C1 segment of cervical spinal cord (tissue), 14 donors: ENCODE measurements around the gene TNFSF8.

ENCODE experiments used
- DNase-seq, 14 donors: peaks; one replicate each; lab custom pipeline; 2025; lab: John Stamatoyannopoulos, UW

Gene TNFSF8

GRCh38 chr9:114936581-114936980 is 6.2 kb upstream of the TNFSF8 start:
- no peak for DNase-seq

DNA sequence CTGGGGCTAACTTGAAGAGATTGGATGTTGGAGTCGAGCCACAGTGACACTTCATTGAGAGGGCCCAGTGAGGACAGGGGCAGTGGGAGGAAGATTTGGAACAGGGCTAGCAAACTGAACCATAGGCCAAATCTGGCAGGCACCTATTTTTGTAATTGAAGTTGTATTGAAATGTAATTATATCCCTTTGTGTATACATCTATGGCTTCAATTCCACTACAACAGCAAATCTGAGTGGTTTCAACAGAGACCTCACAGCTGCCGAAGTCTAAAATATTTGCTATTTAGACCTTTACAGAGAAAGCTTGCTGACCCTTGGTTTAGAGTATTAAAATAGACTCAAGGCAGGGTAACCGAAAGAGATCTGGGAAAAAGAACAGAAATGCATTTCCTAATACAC is 4.7 kb upstream of the TNFSF8 start:
- DNase-seq, result no peak

GRCh38 chr9:114932502-114932901 is 2.1 kb upstream of the TNFSF8 start:
- no peak for DNase-seq

DNA sequence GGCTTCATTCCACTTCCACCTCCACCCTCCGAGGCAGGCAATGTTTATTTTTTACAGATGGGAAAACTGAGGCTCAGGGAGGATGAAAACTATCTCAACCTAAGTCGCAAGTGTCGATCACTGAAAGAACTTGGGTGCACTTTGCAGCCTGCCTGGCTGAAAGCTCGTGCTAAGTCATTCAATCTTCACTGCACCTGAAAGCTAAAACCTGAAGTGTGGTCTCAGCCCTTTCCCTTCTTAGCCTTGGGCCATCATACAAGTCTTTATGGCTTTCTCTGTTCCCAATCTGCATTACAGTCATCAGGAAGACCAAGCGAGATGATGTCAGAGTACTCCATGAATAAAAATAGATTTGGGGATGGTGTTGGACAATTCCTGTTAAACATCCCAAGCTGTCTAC is 1.0 kb upstream of the TNFSF8 start:
- no peak for DNase-seq

- DNase-seq, result no peak
These were observed 1.2 kb downstream of the TNFSF8 start for GRCh38 chr9:114929201-114929600.

- no peak for DNase-seq
These were observed 1.7 kb downstream of the TNFSF8 start for GRCh38 chr9:114928671-114929070.

DNA sequence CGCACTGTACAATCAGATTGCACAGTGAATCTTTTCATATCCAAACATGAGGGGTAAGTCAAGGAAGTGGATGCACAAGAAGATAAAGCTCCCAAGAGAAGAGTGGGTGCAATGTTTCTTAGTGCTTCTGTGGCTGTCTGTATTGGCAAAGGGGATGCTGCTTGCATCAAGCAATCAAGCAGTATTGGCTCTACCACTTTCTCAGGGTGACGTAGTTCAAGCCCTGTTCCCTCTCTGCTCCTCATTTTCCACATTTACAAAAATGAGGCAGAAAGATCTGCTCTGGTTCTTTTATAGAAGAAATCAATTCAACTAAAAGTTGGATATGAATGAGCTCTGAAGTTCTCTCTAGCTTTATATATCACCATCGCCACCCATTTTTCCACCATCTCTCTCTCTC is 2.3 kb downstream of the TNFSF8 start:
- no peak for DNase-seq

DNA sequence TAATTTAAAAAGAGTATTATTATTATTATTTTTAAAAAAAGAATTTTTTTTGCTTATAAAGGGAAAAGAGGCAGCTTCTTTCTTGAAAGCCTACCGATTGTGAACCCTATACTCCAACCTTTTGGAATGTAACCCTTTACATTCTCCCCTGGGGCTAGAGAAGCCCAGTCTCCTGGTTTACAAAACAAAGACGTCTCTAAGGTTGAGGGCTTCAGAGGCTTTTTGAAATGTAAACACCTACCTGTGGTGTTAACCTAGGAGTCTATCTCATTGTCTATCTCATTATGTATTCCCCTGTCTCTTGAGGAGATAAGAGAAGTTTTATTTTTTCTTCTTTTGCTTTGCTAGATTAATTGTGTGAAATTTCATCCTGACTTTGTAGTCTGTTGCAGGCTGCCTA is 4.7 kb downstream of the TNFSF8 start:
- DNase-seq, result no peak

DNA sequence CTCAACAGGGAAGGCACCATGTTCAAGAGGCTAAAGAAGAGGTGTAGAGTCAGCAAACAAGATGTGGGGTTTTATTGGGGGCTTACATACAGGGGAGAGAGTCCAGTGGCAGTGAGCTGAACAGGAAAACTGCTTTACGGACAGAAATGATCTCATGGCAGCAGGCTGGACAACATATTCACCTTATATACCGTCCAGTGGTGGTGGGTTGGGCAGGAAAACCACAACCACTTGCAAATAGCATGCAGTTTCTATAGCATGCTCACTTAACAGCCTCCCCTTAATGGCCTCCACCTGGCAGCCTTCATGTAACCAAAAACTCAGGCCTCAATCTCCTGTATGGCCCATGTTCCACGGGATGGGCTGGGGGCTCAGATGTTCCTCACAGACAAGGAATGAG is 5.4 kb downstream of the TNFSF8 start:
- DNase-seq, result no peak

DNA sequence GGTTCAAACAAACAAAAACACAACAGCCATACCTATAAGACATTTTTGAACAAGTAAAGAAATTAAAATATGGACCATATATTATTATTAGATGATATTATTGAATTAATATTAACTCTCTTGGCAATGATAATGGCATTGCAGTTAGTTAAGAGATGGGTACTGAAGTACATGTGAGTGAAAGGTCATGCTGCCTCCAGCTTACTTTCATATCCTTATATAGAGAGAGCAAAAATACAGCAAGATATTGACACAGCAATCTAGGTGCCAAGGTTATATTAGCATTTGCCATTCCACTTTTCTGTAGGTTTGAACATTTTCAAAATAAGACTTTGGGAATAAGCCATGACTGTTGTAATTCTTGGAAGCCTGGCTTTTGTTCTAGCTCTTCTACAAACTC is 6.1 kb downstream of the TNFSF8 start:
- no peak for DNase-seq

DNA sequence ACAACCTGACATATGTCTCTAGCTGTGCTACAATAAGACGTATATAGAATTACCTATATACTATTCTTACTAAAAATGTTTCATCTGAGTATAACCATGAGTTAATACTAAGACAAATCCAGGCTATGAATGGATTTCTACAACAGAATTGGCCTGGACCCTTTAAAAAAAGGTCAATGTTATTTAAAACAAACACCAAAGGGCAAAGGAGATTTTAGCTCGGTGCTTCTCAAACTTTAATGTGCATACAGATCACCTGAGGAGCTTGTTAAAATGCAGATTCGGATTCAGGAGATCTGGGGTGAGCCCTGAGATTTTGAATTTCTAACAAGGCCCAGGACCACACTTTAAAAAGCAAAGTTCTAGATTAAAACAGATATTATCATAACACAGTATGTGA is 6.5 kb downstream of the TNFSF8 start:
- DNase-seq, result no peak

- DNase-seq, result no peak
These were observed 9.2 kb downstream of the TNFSF8 start for GRCh38 chr9:114921171-114921570.

GRCh38 chr9:114919611-114920010 is 10.8 kb downstream of the TNFSF8 start:
- DNase-seq, result no peak

DNA sequence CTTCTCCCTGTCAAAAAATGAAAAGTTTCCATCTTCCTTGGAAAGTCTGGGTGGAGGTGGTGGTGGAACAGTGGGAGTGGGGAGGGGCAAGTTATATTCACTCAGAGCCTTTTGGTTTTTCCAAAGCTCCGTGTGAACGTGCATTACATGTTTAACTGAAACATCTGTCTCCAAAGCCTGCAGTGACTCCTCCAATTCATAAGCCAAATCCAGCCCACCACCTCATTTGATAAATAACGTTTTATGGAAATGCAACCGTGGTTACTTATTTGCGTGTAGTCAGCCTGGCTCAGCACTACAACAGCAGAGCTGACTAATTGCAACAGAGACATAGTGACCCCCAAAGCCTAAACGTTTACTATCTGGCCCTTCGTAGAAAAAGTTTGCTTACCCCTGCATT is 13.9 kb downstream of the TNFSF8 start:
- DNase-seq, result no peak

GRCh38 chr9:114914139-114914538 is 16.3 kb downstream of the TNFSF8 start:
- no peak for DNase-seq

DNA sequence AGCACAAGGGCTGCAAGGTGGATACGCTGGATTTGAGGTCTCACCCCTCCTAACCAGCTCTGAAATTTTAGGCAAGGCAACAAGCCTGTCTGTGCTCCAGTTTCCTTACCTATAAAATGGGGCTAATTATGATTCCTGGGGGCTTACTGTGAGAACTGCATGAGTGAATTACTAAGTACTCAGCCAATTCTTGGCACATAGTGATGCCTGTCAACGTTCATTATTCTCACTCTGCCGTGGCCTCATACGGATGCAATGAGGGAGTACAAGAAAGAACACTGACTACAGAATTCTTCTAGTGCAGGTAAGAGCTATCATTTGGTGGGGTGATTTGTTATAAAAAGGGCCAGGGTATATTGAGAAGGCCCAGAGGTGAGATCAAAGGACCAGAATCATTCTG is 16.7 kb downstream of the TNFSF8 start:
- no peak for DNase-seq

DNA sequence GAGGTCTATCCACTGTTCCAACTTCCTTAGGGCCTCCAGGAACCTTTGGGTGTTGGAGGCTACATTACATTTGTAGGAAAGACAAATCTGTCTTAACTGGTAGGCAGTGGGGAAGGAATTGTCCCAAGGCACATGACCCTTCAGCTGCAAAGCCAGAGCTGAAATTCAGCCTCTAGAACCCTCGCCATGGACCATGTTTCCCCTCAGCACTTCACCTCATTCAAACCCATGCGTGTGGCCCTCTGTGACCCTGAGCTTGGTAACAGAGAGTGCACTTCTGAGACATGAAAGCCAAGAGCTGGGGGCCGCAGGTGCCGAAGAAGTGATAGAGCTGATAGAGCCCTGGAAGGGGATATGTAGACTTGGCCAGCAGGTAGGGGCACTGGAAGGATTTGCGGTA is 17.2 kb downstream of the TNFSF8 start:
- no peak for DNase-seq

- DNase-seq, result peak in 2 of 14 donors; percentile 19 to 29
These were observed 19.1 kb downstream of the TNFSF8 start for GRCh38 chr9:114911167-114911821.

DNA sequence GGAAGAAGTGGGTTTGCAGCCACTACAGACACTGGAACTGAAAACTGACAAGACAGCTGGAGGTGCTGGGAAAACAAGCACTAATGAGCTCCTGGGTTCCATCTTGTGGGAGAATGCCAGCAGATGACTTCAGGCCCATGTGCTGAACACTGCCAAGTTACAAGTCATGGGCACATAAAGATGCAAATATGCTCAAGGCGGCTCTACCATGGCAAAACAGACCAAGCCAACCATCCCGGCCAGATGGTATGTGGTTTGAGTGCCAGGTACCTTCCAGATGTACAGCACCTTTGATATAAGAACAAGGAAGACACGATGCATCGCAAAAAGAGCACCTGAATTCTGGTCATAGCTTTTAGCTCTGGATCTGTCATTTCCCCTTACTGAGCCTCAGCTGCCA is 19.9 kb downstream of the TNFSF8 start:
- peak in 1 of 14 donors; percentile 2 for DNase-seq

DNA sequence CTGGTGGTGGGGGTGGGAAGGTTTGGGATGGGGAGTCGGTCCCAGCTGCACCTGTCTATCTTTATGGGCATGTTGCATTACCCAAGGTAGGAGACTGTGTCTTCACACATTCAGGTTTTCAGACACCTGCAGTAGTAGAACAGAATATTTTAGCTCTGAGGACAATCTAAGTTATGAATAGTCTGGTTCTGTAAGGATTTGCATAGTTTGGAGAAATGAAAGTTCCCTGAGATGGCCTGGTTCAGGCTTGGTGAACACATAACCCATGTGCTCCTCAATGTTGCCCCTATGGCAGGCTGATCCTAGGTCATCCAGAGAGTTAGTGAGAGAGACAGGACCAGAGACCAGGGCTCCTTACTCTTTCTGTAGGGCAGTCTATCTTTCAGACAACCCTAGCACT is 20.7 kb downstream of the TNFSF8 start:
- DNase-seq, result no peak

GRCh38 chr9:114908805-114909448 is 21.5 kb downstream of the TNFSF8 start:
- DNase-seq, result no peak

- no peak for DNase-seq
These were observed 22.2 kb downstream of the TNFSF8 start for GRCh38 chr9:114908104-114908622.

DNA sequence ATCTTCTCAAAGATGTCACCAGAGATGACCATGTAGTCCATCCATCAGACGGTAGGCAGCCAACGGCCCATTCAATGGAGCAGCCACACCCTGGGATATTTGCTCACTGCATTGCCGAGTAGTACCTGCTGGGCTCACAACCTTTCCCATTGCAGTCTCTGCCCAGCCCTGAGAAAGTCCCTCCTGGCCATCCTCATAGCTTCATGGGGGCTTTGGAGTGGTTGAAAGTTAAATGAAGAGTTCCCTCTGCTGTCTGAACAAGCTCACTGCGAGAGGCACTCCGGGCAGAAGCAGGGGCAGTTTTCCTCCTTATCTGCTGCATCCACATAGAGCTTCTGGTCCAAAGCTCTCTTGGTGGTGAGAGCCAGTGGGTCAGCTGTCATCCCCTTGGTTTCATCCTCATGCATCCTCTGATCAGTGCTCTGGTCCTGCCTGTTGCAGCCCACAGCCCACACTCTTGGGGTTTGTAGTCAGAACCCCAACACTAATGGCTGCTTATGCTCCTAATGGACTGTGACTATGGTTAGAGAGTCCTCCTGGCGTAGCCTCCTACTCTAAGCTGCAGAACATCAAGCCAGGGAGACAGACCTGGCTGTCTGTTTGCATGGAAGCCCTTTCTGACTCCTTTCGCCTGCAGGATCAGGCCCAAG is 23.3 kb downstream of the TNFSF8 start:
- DNase-seq, result no peak
